Gastrocnemius medialis (tissue), 4 donors: ENCODE data around the gene MEG3. TPM values are rescaled to one million over a fixed set of nuclear protein-coding genes. Genes with fewer than 3 reads are reported as not detected.

ENCODE experiments used
- ATAC-seq, 2 donors: fragments of 150-250 bp; one replicate each; pipeline ENCODE4 v1.9.1; 2016
- DNase-seq, 2 donors: peaks; one replicate each; pipeline ENCODE4 v3.0.0-alpha.2; 2019
- H3K27ac ChIP-seq, 4 donors: fragments of 200-600 bp; sonication (generic); 1 replicate in 1 of 4; 2 replicates in 3 of 4; pipeline ENCODE4 v1.5.1; 2016 to 2018; ENCODE audit warnings: mild to moderate bottlenecking in 2 of 4, moderate library complexity in 1 of 4
- H3K27me3 ChIP-seq, 3 donors: fragments of 200-600 bp; sonication (generic) in 2 of 3; 1 replicate in 1 of 3; 2 replicates in 2 of 3; pipeline versions ENCODE4 v1.5.1 to v1.6.0; 2016 to 2019; ENCODE audit warnings: mild to moderate bottlenecking in 1 of 3, moderate library complexity in 1 of 3
- H3K36me3 ChIP-seq, 2 donors: fragments of 200-600 bp; sonication (generic) in 1 of 2; one replicate each; pipeline ENCODE4 v1.5.1; 2017 to 2018
- H3K4me1 ChIP-seq, 2 donors: fragments of 200-600 bp; sonication (generic) in 1 of 2; one replicate each; pipeline ENCODE4 v1.5.1; 2016 to 2017; ENCODE audit warnings: mild to moderate bottlenecking in 2 of 2
- H3K4me3 ChIP-seq, 4 donors: fragments of 200-600 bp; sonication (generic) in 3 of 4; 1 replicate in 1 of 4; 2 replicates in 3 of 4; pipeline ENCODE4 v1.5.1; 2016 to 2019; ENCODE audit warnings: mild to moderate bottlenecking in 2 of 4
- H3K9me3 ChIP-seq, 3 donors: fragments of 200-600 bp; sonication (generic) in 2 of 3; 1 replicate in 1 of 3; 2 replicates in 2 of 3; pipeline ENCODE4 v1.5.1; 2016 to 2019
- CTCF ChIP-seq, 5 experiments: fragments of 450-650 bp in 3 of 5; fragments of 200-600 bp in 2 of 5; sonication (generic) in 2 of 5; IDR thresholded peaks in 4 of 5; conservative IDR thresholded peaks in 1 of 5; 1 replicate in 4 of 5; 2 replicates in 1 of 5; pipeline ENCODE4 v1.5.1; 2016 to 2019; ENCODE audit warnings: antibody characterized with exemption in 5 of 5, mild to moderate bottlenecking in 3 of 5, moderate library complexity in 3 of 5
- POLR2A ChIP-seq, 2 donors: fragments of 450-650 bp; IDR thresholded peaks; one replicate each; pipeline ENCODE4 v1.6.1; 2017; ENCODE audit warnings: antibody characterized with exemption in 2 of 2, mild to moderate bottlenecking in 2 of 2, moderate library complexity in 2 of 2
- in situ Hi-C, 4 donors: fragments of 200-750 bp; cut with MboI; loops; one replicate each; pipeline versions ENCODE4 v1.15.0 to v1.8.0; 2017; ENCODE audit warnings: low sequenced_read_pairs in 4 of 4
- intact Hi-C: fragments of 100-400 bp; cut with DNase I; formaldehyde crosslinking; loops from one replicate; pipeline ENCODE4 v1.15.1; 2023; ENCODE audit warnings: low total_unique reads
- total RNA-seq, 4 donors: library from RNA; depleted of rRNA; stranded (reverse); fragments of >200 nt; gene quantifications; one replicate each; pipeline versions ENCODE4 v1.1.0 to v1.2.3, GENCODE V29; 2016

Gene MEG3
- total RNA-seq, 4 donors from 2014 or later, result 2.7 to 30.7 (median 5.2) TPM

GRCh38 chr14:100839681-100840111, 13.8 kb downstream of the MEG3 start:
- no peaks in the 10 kb centered on the region for H3K36me3 ChIP-seq
- H3K4me3 ChIP-seq, result no peak overlapping the region
- H3K27me3 ChIP-seq, result no peaks in the 10 kb centered on the region
- intact Hi-C loops, result no loop called here
- in situ Hi-C loops, result no loop called here
- no peaks in the 10 kb centered on the region for H3K9me3 ChIP-seq
- no peak overlapping the region for H3K27ac ChIP-seq
- DNase-seq (no peak), ATAC-seq (no peak)
- no peaks in the 10 kb centered on the region for H3K4me1 ChIP-seq
- TF ChIP-seq POLR2A (IDR thresholded peaks at IDR 0.05) (no peak), CTCF (IDR thresholded peaks at IDR 0.05 in 4 of 5, conservative IDR thresholded peaks at IDR 0.05 in 1 of 5) (no peak)

GRCh38 chr14:100840286-100841065, 14.6 kb downstream of the MEG3 start:
- Histone ChIP-seq H3K4me1 (no peaks in the 10 kb centered on the region), H3K9me3 (no peaks in the 10 kb centered on the region), H3K27me3 (no peaks in the 10 kb centered on the region), H3K36me3 (no peaks in the 10 kb centered on the region), H3K27ac (no peak overlapping the region), H3K4me3 (no peak overlapping the region)
- in situ Hi-C loops (no loop called here), intact Hi-C loops (no loop called here)
- TF ChIP-seq POLR2A (IDR thresholded peaks at IDR 0.05) (no peak), CTCF (IDR thresholded peaks at IDR 0.05 in 4 of 5, conservative IDR thresholded peaks at IDR 0.05 in 1 of 5) (no peak)
- ATAC-seq (no peak), DNase-seq (no peak)

GRCh38 chr14:100841066-100841760, 15.3 kb downstream of the MEG3 start:
- in situ Hi-C loops (no loop called here), intact Hi-C loops (no loop called here)
- no peaks in the 10 kb centered on the region for H3K27me3 ChIP-seq
- H3K4me3 ChIP-seq, result no peak overlapping the region
- H3K9me3 ChIP-seq, result no peaks in the 10 kb centered on the region
- H3K36me3 ChIP-seq, result no peaks in the 10 kb centered on the region
- no peak for DNase-seq
- no peak for TF ChIP-seq POLR2A (IDR thresholded peaks at IDR 0.05)
- no peak for TF ChIP-seq CTCF (IDR thresholded peaks at IDR 0.05 in 4 of 5, conservative IDR thresholded peaks at IDR 0.05 in 1 of 5)
- H3K4me1 ChIP-seq, result no peaks in the 10 kb centered on the region
- H3K27ac ChIP-seq, result no peak overlapping the region
- no peak for ATAC-seq

- intact Hi-C loops, result no loop called here
- H3K27me3 ChIP-seq, result no peaks in the 10 kb centered on the region
- H3K27ac ChIP-seq, result peak overlapping the region in 1 of 4 donors; percentile 7
- no peaks in the 10 kb centered on the region for H3K4me1 ChIP-seq
- TF ChIP-seq POLR2A (IDR thresholded peaks at IDR 0.05), result no peak
- no peak for TF ChIP-seq CTCF (IDR thresholded peaks at IDR 0.05 in 4 of 5, conservative IDR thresholded peaks at IDR 0.05 in 1 of 5)
- no peak overlapping the region for H3K4me3 ChIP-seq
- no peaks in the 10 kb centered on the region for H3K9me3 ChIP-seq
- in situ Hi-C loops, result no loop called here
- no peaks in the 10 kb centered on the region for H3K36me3 ChIP-seq
- no peak for DNase-seq
- ATAC-seq, result no peak
Observed at GRCh38 chr14:100841761-100842403, 16.0 kb downstream of the MEG3 start.
